Ascending aorta (tissue), 2 donors: Measurements from ENCODE around the gene B3GAT2. TPM values are rescaled to one million over a fixed set of nuclear protein-coding genes. Genes with fewer than 3 reads are reported as not detected.
"Not testable (repeated sequence)": the region's sequence is repeated elsewhere in the genome, so short reads cannot be mapped to it uniquely, and the experiment has no call there.

Source experiments
- DNase-seq, 2 donors: peaks; one replicate each; pipeline ENCODE4 v3.0.0-alpha.2; 2019; ENCODE audit warnings: low spot score in 2 of 2
- H3K27ac ChIP-seq, 2 donors: fragments of 200-600 bp; sonication (generic); one replicate each; pipeline ENCODE4 v1.5.1; 2016 to 2017; ENCODE audit warnings: mild to moderate bottlenecking in 1 of 2
- H3K27me3 ChIP-seq: fragments of 200-600 bp; sonication (generic); one replicate; pipeline ENCODE4 v1.5.1; 2017
- H3K36me3 ChIP-seq, 2 donors: fragments of 200-600 bp; sonication (generic); one replicate each; pipeline ENCODE4 v1.5.1; 2016
- H3K4me1 ChIP-seq, 2 donors: fragments of 200-600 bp; sonication (generic); one replicate each; pipeline ENCODE4 v1.5.1; 2016 to 2017; ENCODE audit warnings: mild to moderate bottlenecking in 1 of 2
- H3K4me3 ChIP-seq, 2 donors: fragments of 200-600 bp; sonication (generic); one replicate each; pipeline ENCODE4 v1.5.1; 2016 to 2017; ENCODE audit warnings: mild to moderate bottlenecking in 1 of 2
- H3K9me3 ChIP-seq, 2 donors: fragments of 200-600 bp; sonication (generic); one replicate each; pipeline ENCODE4 v1.5.1; 2016
- CTCF ChIP-seq, 3 experiments: fragments of 200-600 bp in 2 of 3; fragments of 450-650 bp in 1 of 3; sonication (generic) in 2 of 3; IDR thresholded peaks; one replicate each; pipeline ENCODE4 v1.5.1; 2016 to 2019; ENCODE audit warnings: antibody characterized with exemption in 3 of 3, mild to moderate bottlenecking in 1 of 3, moderate library complexity in 1 of 3
- intact Hi-C: fragments of 100-400 bp; cut with DNase I; formaldehyde crosslinking; loops from one replicate; pipeline ENCODE4 v1.15.1; 2023
- total RNA-seq: library from RNA; depleted of rRNA; stranded (reverse); fragments of >200 nt; gene quantifications from one replicate; pipeline ENCODE4 v1.1.0, GENCODE V29; 2016

Gene B3GAT2
- total RNA-seq, 1 donor from 2014 or later = not detected

DNA sequence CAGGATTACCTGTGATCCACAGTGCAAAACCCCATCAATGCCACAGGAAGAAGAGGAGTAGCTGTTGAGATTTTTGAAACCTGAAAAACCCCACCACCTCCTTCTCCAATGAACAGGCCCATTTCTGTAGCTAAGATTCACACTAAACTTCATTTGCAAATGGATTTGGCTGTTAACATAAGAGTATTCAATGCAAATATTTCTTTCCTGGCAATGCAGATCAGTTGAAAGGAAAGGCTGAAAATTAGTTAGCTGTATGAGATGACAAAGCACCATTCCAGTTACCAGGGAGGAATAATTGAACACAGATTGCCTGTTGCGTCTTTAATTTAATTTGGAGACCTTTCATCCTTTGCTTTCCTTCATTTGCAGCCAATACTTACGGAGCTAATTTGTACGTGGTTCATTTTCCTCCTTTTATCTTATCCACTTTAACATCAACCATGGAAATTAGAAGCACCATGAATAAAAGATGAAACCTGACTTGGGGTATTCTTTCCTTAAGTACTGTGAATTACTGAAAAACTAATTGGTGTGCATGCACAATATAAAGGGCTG is 4.2 kb downstream of the B3GAT2 start:
- intact Hi-C loops = no loop called here
- Histone ChIP-seq H3K4me1 (peaks cover 0 to 13% of the 10 kb centered on the region in 2 donors), H3K9me3 (no peaks in the 10 kb centered on the region), H3K4me3 (no peak overlapping the region), H3K27ac (no peak overlapping the region), H3K36me3 (no peaks in the 10 kb centered on the region), H3K27me3 (no peaks in the 10 kb centered on the region)
- no peak for DNase-seq
- no peak for TF ChIP-seq CTCF (IDR thresholded peaks at IDR 0.05)

DNA sequence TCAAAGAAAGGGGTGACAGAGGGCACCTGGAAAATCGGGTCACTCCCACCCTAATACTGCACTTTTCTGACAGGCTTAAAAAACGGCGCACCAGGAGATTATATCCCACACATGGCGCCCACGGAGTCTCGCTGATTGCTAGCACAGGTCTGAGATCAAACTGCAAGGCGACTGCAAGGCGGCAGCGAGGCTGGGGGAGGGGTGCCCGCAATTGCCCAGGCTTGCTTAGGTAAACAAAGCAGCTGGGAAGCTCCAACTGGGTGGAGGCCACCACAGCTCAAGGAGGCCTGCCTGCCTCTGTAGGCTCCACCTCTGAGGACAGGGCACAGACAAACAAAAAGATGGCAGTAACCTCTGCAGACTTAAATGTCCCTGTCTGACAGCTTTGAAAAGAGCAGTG is 12.5 kb downstream of the B3GAT2 start:
- H3K4me3 ChIP-seq, intact Hi-C loops, H3K9me3 ChIP-seq, H3K36me3 ChIP-seq, H3K27me3 ChIP-seq, DNase-seq, H3K4me1 ChIP-seq, H3K27ac ChIP-seq: not testable (repeated sequence)

- no peaks in the 10 kb centered on the region for H3K27me3 ChIP-seq
- H3K4me1 ChIP-seq = no peaks in the 10 kb centered on the region
- no peak for DNase-seq
- no peak for TF ChIP-seq CTCF (IDR thresholded peaks at IDR 0.05)
- H3K4me3 ChIP-seq = no peak overlapping the region
- intact Hi-C loops = no loop called here
- H3K9me3 ChIP-seq = peaks cover 0 to 3% of the 10 kb centered on the region in 2 donors
- H3K27ac ChIP-seq = no peak overlapping the region
- H3K36me3 ChIP-seq = no peaks in the 10 kb centered on the region
These were observed 23.0 kb downstream of the B3GAT2 start for GRCh38 chr6:70933853-70934252.

GRCh38 chr6:70905742-70906141 is 51.1 kb downstream of the B3GAT2 start:
- H3K27me3 ChIP-seq = no peaks in the 10 kb centered on the region
- H3K36me3 ChIP-seq = no peaks in the 10 kb centered on the region
- DNase-seq = no peak
- H3K27ac ChIP-seq = no peak overlapping the region
- H3K9me3 ChIP-seq = no peaks in the 10 kb centered on the region
- no peaks in the 10 kb centered on the region for H3K4me1 ChIP-seq
- no peak for TF ChIP-seq CTCF (IDR thresholded peaks at IDR 0.05)
- intact Hi-C loops = no loop called here
- no peak overlapping the region for H3K4me3 ChIP-seq

- no peaks in the 10 kb centered on the region for H3K36me3 ChIP-seq
- no peaks in the 10 kb centered on the region for H3K4me1 ChIP-seq
- intact Hi-C loops = no loop called here
- H3K27me3 ChIP-seq = no peaks in the 10 kb centered on the region
- TF ChIP-seq CTCF (IDR thresholded peaks at IDR 0.05) = no peak
- no peak overlapping the region for H3K4me3 ChIP-seq
- H3K9me3 ChIP-seq = no peaks in the 10 kb centered on the region
- no peak for DNase-seq
- H3K27ac ChIP-seq = no peak overlapping the region
These were observed 53.0 kb downstream of the B3GAT2 start for GRCh38 chr6:70903665-70904452.

GRCh38 chr6:70901324-70901723 is 55.5 kb downstream of the B3GAT2 start:
- Histone ChIP-seq H3K27me3 (no peaks in the 10 kb centered on the region), H3K4me1 (no peaks in the 10 kb centered on the region), H3K4me3 (no peak overlapping the region), H3K9me3 (no peaks in the 10 kb centered on the region), H3K27ac (no peak overlapping the region), H3K36me3 (no peaks in the 10 kb centered on the region)
- no peak for DNase-seq
- no peak for TF ChIP-seq CTCF (IDR thresholded peaks at IDR 0.05)
- intact Hi-C loops = no loop called here
